ENCODE results near the gene TRIM13.

GRCh38 chr13:49996951-49997895 is at the start of gene TRIM13:
- TF ChIP-seq EZH2 (IDR thresholded peaks at IDR 0.05; ENCODE audit: borderline replicate concordance) (no peak), CTCF (IDR thresholded peaks at IDR 0.05; ENCODE audit: poor library complexity) (peak; percentile 86)
